GM12874 (cell line): ENCODE results near the gene PAX3.
A peak's percentile ranks its signal among the peaks of the same experiment; 100 is the strongest.

ENCODE experiments used
- TF ChIP-seq, protein P1 (sequence below): IDR thresholded peaks from 2 replicates; pipeline ENCODE4 v1.5.1; 2011; ENCODE audit warnings: low read depth, mild to moderate bottlenecking, control low read depth, low read length, moderate library complexity; ENCODE audit not compliant: insufficient read depth

Gene PAX3

DNA sequence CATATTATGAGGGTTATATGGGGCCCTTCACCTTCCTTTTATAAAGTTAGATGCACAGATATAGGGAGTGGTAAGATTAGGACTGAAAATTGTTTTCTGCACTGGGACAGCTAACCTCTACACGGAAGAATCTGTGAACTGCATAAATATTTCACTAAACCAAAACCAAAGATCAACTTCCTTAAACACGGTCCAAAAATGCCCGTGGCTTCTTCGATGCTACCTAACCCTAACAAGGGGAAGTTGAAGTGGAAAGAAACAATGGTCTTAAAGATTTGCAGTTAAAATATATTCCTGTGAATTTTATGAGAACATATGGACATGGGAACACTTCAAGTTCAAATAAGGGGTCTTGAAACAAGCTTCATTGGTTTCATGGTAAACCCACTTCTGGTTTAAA, 33.3 kb upstream of the PAX3 start:
- TF ChIP-seq, protein P1, sequence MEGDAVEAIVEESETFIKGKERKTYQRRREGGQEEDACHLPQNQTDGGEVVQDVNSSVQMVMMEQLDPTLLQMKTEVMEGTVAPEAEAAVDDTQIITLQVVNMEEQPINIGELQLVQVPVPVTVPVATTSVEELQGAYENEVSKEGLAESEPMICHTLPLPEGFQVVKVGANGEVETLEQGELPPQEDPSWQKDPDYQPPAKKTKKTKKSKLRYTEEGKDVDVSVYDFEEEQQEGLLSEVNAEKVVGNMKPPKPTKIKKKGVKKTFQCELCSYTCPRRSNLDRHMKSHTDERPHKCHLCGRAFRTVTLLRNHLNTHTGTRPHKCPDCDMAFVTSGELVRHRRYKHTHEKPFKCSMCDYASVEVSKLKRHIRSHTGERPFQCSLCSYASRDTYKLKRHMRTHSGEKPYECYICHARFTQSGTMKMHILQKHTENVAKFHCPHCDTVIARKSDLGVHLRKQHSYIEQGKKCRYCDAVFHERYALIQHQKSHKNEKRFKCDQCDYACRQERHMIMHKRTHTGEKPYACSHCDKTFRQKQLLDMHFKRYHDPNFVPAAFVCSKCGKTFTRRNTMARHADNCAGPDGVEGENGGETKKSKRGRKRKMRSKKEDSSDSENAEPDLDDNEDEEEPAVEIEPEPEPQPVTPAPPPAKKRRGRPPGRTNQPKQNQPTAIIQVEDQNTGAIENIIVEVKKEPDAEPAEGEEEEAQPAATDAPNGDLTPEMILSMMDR, result no peak

DNA sequence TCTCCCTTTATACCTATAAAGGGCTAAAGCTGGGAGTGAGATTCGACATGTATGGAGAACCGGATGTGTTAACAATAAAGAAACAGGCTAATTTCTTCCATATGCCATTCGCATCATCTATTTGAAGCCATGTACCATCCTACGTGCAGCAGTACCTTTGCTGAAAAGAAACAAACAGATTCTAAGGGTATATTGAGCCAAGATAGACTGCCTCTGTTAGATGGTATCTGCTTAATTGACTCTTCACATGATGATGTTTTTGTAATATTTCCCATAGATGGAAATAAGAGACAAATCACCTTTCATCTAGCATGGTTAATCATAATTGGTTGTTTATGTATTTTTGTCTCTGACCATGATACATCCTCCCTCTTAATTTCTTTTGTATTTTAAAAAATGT, 32.1 kb upstream of the PAX3 start:
- TF ChIP-seq, protein P1, result no peak

DNA sequence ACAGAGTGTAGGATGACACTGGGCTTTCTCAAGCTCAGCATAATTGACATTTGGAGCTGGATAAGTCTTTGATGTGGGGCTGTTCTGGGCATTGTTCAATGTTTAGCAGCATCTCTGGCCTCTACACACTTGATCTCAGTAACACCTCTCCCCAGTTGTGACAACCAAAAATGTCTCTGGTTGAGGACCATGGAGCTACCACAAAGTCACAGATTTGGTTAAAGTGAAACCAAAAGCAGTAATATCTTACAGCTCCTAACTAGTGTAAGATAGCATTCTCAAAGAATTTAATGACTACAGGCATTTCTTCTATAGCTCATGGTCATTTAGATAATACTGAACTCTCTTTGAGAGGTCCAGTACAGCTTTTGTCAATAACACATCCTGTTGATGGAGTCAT, 23.4 kb upstream of the PAX3 start:
- TF ChIP-seq, protein P1, result no peak

DNA sequence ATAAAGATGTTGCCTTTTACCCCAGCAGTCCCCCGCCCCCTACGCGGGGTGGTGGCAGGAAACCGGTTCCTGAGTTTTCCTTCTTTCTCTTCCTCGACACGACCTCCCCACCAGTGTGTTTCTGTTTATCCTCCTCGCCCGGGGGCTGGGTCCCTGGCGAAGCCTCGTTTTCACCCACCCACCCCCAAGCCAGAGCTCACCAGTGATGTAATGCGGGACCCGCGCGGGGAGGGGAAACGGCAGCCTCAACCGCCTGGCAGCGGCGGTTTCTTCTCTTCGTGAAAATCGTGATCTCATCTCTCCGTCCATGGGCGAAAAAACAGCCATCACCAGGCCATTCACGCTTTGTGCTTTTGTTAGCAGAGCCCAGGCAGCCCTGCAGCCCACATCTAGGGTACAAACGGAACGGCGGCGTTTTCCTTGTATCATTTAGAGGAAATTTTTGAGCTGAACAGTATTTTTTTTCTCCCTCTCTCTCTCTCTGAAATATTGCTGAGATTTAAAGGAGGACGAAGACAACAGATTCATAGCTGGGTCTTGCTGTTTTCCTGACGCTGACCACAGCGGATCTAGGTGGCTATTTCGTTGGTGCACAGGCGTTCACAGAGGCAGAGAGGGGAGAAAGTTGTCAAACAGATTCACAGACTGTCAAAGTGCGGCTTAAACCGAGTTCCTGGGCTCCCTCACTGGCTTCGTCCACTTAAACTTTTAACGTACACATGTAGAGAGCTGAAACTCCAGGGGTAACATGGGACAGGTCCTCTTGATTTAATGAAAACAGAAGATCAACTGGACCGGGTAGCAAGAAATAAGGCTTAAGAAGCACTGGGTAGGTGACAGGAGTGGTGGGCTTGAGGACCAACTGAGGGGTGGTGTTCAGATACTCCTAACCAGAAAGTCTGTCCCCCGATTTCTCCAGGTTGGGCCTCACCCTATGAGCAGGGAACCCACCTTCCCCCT, 21.9 kb upstream of the PAX3 start:
- TF ChIP-seq, protein P1, result no peak

DNA sequence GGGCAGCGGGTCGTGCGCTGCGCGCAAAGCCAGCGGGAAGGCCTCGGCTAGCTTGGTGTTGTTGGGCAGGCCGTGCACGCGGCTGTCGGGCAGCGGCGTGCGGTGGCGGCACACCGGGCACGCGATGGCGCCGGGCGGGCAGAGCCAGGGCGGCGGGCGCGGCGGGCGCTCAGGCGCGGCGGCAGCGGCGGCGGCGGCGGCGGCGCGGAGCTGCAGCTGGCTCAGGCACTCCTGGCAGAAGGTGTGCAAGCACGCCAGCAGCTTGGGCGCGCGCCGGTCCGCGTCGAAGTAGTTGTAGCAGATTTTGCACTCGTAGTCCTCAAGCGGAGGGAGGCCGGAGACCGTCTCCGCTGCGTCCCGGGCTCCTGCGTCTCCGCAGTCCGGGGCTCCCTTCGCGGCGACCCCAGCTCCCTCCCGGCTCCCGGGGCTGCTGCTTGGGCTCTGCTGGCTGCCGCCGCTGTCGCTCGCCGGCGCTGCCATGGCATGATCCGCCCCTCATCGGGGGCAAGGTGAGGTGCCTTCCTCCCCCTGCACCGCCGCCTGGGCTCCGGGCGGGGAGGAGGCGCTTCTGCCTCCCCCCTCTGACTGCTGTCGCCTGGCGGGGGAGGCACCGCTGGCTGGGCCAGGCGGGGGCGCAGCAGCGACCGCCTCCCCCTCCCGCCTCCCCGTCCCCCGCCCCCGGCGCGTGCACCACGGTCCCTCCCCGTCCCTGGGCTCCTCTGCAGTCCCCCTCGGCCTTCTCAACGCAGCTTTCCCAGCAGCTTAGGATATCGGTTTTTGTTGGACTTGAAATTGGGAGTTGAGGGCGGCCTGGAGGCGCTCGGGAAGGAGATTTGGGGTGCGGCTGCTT, 21.0 kb upstream of the PAX3 start:
- TF ChIP-seq, protein P1, result 0 out of 2 replicates have a peak, but pooled peaks have one; percentile 27

DNA sequence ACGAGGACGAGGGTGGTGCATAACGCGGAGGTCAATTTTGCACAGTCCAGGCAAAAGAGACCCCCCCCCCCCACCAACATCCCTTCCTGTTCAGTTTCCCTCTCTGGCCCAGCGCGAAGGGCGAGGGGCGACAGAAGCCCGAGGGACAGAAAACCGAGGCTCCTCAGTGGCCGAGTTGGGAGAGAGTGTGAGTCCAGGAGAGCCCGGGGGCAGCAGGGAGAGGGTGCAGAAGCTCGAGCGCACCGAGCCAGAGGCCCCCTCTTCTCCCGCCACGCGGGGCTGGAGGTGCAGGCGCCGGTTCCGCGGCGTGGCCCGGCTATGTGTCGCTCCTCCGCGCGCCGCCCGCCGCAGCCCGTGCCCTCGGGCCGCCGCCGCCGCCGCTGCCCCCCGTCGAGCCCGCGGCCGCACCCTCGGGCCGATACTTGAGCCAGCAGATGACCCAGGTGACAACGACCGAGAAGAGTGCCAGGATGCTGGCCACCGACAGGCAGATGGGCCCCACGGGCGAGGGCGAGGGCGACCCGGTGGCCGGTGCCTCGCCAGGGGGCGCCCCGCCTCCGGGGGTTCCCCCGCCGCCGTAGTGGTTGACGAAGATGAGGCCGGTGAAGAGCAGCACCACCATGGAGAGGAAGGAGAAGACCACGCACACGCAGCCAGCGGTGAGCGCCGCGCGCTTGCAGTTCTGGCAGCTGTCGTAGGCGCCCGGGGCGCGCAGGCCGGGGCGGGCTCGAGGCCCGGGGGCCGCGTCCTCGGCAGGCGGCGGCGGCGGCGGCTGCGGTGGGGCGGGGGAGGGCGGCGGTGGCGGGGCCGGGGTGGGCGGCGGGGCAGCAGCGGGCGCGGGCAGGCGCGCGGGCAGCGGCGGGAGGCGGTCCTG, 20.2 kb upstream of the PAX3 start:
- TF ChIP-seq, protein P1, result peak; percentile 75
